Transverse colon (tissue), 4 donors: ENCODE results near the gene CFC1B. TPM values are rescaled to one million over a fixed set of nuclear protein-coding genes. Genes with fewer than 3 reads are reported as not detected.
"Not testable (repeated sequence)": the region's sequence is repeated elsewhere in the genome, so short reads cannot be mapped to it uniquely, and the experiment has no call there.

ENCODE experiments used
- DNase-seq: peaks from one replicate; pipeline ENCODE4 v3.0.0-alpha.2; 2019
- H3K27ac ChIP-seq, 4 donors: fragments of 200-600 bp; sonication (generic); 2 replicates each; pipeline ENCODE4 v1.5.1; 2016 to 2018; ENCODE audit warnings: inconsistent platforms in 4 of 4
- H3K27me3 ChIP-seq: fragments of 200-600 bp; sonication (generic); 2 replicates; pipeline ENCODE4 v1.5.1; 2017; ENCODE audit warnings: inconsistent platforms
- H3K36me3 ChIP-seq, 4 donors: fragments of 200-600 bp; sonication (generic); 2 replicates each; pipeline ENCODE4 v1.5.1; 2017 to 2019; ENCODE audit warnings: inconsistent platforms in 4 of 4
- H3K4me1 ChIP-seq, 4 donors: fragments of 200-600 bp; sonication (generic); 2 replicates each; pipeline ENCODE4 v1.5.1; 2017 to 2020; ENCODE audit warnings: inconsistent platforms in 4 of 4
- H3K4me3 ChIP-seq, 4 donors: fragments of 200-600 bp; sonication (generic); 1 replicate in 1 of 4; 2 replicates in 3 of 4; pipeline versions ENCODE4 v1.5.1 to v1.6.1; 2017 to 2019; ENCODE audit warnings: inconsistent platforms in 4 of 4
- H3K9me3 ChIP-seq, 2 donors: fragments of 200-600 bp; sonication (generic); 2 replicates each; pipeline ENCODE4 v1.5.1; 2017 to 2019; ENCODE audit warnings: inconsistent platforms in 2 of 2
- WGBS, 2 donors: methylation state at CpG; one replicate each; pipeline ENCODE4 v1.1.5; 2018; ENCODE audit warnings: low coverage in 1 of 2; 5-methylcytosine and 5-hydroxymethylcytosine counted together
- in situ Hi-C, 4 donors: fragments of 200-750 bp; cut with MboI; loops; one replicate each; pipeline versions ENCODE4 v1.15.0 to v1.15.1; 2017; ENCODE audit warnings: low sequenced_read_pairs in 3 of 4, low pct_ligation_motif_present in 1 of 4, low pct_unique_long_range_greater_than_20kb in 1 of 4
- intact Hi-C: fragments of 100-400 bp; cut with DNase I; formaldehyde crosslinking; loops from one replicate; pipeline ENCODE4 v1.15.1; 2023; ENCODE audit warnings: low total_unique reads
- total RNA-seq, 4 donors: library from RNA; depleted of rRNA; stranded (reverse); fragments of >200 nt; gene quantifications; one replicate each; pipeline ENCODE4 v1.1.0, GENCODE V29; 2016

CFC1B gene
- not detected for total RNA-seq

DNA sequence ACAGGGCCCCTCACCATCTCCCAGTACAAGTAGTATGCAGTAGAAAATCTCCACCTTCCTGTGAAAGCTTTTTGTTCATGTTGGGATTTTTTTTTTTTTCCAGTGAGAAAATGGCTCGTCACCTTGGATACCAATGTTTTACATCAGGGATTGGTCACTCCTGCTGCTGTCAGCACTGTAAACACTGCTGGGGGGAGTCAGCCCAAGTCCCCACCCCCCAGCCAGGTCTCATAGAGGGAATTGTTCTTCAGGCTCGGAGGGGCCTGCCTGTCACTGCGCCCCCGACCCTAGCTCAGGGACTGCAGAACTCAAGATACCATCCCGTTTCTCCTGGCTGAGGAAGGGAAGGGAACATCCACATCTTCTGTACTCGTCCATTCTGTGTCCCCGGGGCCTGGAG lies at the start of gene CFC1B:
Gene CFC1B (plus strand): TSS at position 231 of the 400 bp plus-strand sequence. CDS start 263 bp downstream, outside the sequence.
- H3K4me1 ChIP-seq, in situ Hi-C loops, intact Hi-C loops, H3K9me3 ChIP-seq, H3K27ac ChIP-seq, DNase-seq, H3K27me3 ChIP-seq, H3K4me3 ChIP-seq, H3K36me3 ChIP-seq: not testable (repeated sequence)
- no CpG with 5 or more reads among the region's 7 CpGs for WGBS, 2 donors

DNA sequence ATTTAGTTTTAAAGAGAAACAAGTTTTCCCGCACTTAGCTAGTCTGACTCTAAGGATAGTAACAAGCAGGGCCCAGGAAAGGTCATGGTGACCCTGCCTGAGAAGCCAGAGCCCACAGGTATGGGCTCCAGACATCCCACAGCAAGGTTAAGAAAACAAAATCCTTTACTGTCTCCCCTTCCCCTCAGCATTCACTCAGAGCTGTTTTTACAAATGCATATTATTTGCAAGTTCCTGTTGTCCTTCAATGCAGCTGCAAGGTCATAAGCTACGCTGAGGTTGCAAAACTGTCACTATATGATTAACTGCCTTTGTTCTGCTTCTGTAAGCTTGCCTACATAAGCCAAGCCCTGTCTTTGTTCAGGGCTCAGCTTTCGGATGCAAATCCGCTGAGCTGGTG lies 29.9 kb upstream of the CFC1B start:
- WGBS, 2 donors = no CpG with 5 or more reads among the region's 4 CpGs
- in situ Hi-C loops, H3K4me3 ChIP-seq, H3K4me1 ChIP-seq, H3K27ac ChIP-seq, H3K9me3 ChIP-seq, H3K27me3 ChIP-seq, intact Hi-C loops, H3K36me3 ChIP-seq, DNase-seq: not testable (repeated sequence)

DNA sequence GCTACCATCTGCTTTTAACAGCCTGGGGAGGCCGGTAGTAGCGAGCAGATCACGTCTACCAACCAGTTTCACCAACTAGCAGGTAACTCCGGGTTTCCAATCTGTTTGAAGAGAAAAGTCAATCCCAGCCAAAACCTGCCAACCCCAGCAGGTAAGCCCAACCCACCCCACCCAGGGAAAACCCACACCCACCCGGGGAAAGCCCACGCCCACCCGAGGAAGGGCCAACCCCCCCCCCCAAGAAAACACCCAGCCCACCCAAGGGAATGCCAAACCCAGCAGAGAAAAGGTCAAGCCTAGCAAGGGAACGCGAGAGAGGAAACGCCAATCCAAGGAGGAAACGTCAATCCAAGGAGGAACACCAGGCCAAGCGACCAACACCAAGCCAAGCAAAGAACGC lies 11.8 kb upstream of the CFC1B start, which contains the start of gene POTEI:
Gene POTEI (minus strand): TSS at position 101 of the 400 bp plus-strand sequence. CDS start 93 bp downstream, at position 8.
- in situ Hi-C loops, DNase-seq, H3K4me1 ChIP-seq, H3K27ac ChIP-seq, intact Hi-C loops, H3K4me3 ChIP-seq, H3K36me3 ChIP-seq, H3K27me3 ChIP-seq, H3K9me3 ChIP-seq: not testable (repeated sequence)
- WGBS, 2 donors = no CpG with 5 or more reads among the region's 13 CpGs

DNA sequence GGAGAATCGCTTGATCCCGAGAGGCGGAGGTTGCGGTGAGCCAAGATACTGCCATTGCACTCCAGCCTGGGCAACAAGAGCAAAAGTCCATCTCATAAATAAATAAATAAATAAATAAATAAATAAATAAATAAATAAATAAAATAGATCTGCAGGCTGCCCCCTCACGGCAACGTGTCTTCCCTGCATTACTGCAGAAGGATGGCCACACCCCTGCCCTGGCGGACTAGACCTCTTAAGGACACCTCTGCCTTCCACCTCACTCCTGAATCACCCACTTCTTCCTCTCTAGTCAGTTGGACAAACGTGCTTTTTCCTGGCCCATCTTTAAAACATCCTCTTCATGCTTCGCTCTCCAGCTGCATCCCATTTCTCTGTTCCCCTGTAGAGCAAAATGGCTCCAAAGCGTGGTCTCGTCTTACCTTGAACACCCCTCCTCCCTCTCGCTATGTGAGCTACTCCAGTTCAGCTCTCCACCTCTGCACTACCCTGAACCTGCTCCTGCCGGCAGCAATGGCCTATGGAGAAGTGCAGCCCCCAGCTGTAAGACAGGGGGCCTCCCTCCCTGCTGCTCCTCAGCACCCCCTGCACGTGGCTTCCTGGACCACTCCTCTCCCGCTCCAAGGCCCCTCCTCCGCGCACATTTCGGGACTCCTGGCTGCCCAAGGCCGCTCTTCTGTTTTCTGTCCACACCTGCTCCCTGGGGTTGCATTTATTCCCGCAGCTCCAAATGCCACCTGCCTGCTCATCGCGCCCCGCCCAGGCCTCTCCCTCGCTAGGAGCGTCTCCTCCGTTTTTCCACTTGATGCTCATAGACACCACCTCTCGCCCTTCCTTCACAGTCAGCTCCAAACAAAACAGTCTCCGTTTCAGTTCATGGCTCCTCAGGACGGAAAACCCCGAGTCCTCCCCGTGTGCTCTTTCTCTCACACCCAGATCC lies 9.9 kb upstream of the CFC1B start:
- DNase-seq, H3K27me3 ChIP-seq, H3K4me1 ChIP-seq, H3K36me3 ChIP-seq, in situ Hi-C loops, H3K4me3 ChIP-seq, H3K27ac ChIP-seq, H3K9me3 ChIP-seq, intact Hi-C loops: not testable (repeated sequence)
- WGBS, 2 donors = 52% methylated on average over 3 of the region's 31 CpGs; no CpG with 5 or more reads in 1 of the 2 donors

DNA sequence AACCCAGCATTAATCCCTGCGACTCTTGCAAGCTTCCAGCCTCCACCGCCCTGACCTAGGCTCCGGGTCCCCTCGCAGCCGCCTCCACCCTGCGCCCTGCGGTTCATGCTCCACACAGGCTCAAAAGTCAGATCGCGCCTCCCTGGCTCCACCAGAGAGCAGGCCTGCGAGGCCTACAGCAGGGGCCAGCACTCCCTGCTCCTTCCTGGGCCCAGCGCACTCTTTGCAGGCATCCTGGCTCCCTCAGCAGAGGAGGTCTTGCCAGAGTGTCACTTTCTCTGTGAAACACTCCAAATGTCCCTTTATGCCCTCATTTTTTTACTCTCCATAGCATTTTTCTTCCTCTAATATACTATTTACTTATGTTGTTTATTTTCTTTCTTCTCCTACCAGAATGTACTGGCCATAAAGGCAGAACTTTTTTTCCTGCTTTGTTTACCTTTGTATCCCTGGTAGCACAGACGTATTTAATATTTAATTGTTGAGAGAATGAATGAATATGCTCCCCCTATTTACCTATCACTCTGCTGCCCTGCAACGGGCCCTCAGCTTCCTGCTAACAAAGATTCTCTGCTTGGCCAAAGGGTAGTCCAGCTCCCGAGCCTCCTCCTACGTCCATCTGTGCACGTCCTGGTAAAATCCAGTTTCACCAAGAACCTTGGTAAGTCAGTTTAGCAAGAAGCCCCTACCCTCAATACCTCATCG lies 9.1 kb upstream of the CFC1B start:
- intact Hi-C loops, H3K4me1 ChIP-seq, H3K4me3 ChIP-seq, H3K9me3 ChIP-seq, in situ Hi-C loops, DNase-seq, H3K27ac ChIP-seq, H3K27me3 ChIP-seq, H3K36me3 ChIP-seq: not testable (repeated sequence)
- 78% methylated on average over 5 of the region's 17 CpGs; no CpG with 5 or more reads in 1 of the 2 donors for WGBS, 2 donors

DNA sequence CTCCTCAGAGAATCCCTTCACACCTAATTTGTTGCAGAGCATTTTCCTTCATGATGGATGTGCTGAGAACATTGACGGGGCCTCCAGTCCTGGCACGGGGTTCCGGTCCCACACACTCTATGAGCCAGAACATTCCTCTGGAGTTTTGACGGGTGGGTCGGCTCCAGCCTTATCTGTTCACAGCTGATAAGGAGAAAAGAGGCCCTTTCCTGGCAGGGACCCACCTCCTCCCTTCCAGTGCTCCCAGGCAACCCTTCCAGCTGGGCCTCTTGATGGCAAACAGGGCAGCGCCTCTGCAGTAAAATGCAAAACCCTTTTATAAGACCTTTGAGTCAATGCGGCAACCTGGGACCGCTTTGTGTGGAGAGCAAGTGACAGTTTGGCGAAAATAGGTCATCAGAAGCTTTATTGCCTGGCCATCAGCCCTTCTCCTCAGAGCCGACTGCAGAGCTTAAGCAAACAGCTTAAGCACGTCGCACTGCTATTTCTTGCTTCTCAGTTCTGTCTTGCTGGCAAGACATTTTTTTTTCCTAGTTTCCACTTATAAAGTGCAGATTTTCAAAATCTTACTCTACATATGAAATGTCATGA lies 2.4 kb upstream of the CFC1B start:
- H3K27ac ChIP-seq, H3K4me1 ChIP-seq, DNase-seq, intact Hi-C loops, H3K27me3 ChIP-seq, H3K36me3 ChIP-seq, in situ Hi-C loops, H3K9me3 ChIP-seq, H3K4me3 ChIP-seq: not testable (repeated sequence)
- no CpG with 5 or more reads among the region's 12 CpGs for WGBS, 2 donors

DNA sequence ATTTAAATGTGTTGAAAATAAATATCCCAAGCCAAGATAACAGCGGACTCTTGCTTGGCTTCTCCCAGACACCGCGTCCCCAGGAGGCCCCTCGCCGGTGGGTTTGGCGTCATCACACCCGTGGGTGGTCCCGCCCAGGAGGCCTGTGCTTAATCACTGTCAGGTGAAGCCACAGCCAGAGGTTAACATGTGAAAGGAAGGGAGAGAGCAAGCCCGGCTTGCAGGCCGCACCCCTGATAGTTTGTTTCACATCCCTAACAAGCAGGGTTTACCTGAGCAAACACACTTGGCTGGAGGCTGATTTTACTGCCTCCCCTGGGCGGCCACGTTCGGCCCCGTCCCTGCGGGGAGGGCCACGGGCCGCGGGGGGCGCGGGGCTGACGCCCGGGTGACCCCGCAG lies 1.4 kb downstream of the CFC1B start:
- DNase-seq = not testable (repeated sequence)
- no CpG with 5 or more reads among the region's 23 CpGs for WGBS, 2 donors

DNA sequence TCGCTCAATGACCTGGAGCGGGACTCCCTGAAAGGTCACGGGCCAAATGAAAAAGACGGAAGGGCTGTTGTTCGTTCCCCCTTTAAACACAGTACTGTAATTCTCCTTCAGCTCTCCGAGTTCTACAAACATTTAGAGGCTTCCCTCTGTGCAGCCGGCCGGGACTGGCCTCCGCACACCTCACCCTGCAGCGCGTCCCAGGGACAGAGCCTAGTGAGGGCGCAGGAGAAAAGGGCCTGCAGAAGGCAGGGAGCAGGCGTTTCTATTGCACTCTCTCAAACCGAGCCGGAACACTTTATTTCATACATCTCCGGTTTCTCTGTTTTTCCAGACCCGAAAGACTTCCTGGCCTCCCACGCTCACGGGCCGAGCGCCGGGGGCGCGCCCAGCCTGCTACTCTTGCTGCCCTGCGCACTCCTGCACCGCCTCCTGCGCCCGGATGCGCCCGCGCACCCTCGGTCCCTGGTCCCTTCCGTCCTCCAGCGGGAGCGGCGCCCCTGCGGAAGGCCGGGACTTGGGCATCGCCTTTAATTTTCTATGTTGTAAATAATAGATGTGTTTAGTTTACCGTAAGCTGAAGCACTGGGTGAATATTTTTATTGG lies 6.4 kb downstream of the CFC1B start:
- no CpG with 5 or more reads among the region's 40 CpGs for WGBS, 2 donors
- H3K27me3 ChIP-seq, in situ Hi-C loops, intact Hi-C loops, DNase-seq, H3K4me3 ChIP-seq, H3K27ac ChIP-seq, H3K36me3 ChIP-seq, H3K9me3 ChIP-seq, H3K4me1 ChIP-seq: not testable (repeated sequence)

More for the DNA sequence above, 1.4 kb downstream of the CFC1B start:
- H3K9me3 ChIP-seq, H3K27ac ChIP-seq, H3K4me3 ChIP-seq, H3K4me1 ChIP-seq, H3K27me3 ChIP-seq, in situ Hi-C loops, H3K36me3 ChIP-seq, intact Hi-C loops: not testable (repeated sequence)

DNA sequence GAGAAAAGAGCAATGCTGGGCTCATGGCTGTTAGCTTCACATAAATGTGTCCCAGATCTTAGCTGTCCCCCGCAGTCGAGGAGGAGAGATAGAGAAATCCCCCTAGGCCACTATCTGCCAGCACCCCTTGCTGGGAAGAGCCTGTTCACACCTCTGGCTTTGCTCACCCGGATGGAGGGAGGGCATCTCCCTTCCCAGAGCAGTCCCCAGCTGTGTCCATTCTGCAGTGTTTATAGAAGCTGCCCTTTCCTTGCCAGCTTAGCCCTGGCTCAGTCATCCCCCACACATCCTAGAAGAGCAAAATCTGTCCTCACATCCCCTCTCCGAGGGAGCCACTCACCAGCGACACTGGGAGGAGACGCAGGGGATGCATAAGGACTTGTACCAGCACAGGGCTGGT lies 8.5 kb downstream of the CFC1B start:
- WGBS, 2 donors = no CpG with 5 or more reads among the region's 6 CpGs
- H3K27me3 ChIP-seq, H3K36me3 ChIP-seq, DNase-seq, H3K4me3 ChIP-seq, H3K4me1 ChIP-seq, intact Hi-C loops, H3K9me3 ChIP-seq, in situ Hi-C loops, H3K27ac ChIP-seq: not testable (repeated sequence)

DNA sequence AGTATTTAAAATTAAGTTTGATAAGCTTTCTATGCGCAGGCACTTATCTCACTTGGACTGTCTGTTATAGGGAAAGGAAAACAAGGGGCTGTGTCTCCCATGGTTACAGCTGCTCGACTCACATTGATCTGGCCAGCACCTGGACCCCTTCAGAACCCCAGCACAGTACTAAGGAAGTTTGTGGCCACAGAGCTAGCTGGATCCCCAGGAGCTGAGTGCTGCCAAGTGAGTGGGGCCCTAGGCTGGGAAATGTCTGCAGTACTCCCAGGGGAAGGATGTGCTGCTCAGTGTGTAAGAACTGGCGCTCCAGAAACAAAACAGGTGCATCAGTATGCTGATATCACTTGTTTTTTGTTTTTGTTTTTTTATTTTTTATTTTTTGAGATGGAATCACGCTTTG lies 9.2 kb downstream of the CFC1B start:
- H3K27me3 ChIP-seq, H3K9me3 ChIP-seq, DNase-seq, H3K36me3 ChIP-seq, H3K27ac ChIP-seq, H3K4me1 ChIP-seq, intact Hi-C loops, in situ Hi-C loops, H3K4me3 ChIP-seq: not testable (repeated sequence)
- WGBS, 2 donors = no CpG with 5 or more reads among the region's 4 CpGs
